BE2C (cell line): ENCODE measurements around the gene MMP7.

ENCODE experiments used
- DNase-seq: peaks from one replicate; pipeline ENCODE4 v3.0.0-alpha.2; 2020
- H3K27me3 ChIP-seq: fragments of 250-450 bp; sonication (Bioruptor Pico); 2 replicates; pipeline ENCODE4 v1.5.1; 2020; ENCODE audit warnings: mild to moderate bottlenecking
- H3K36me3 ChIP-seq: fragments of 250-450 bp; sonication (Bioruptor Pico); 2 replicates; pipeline ENCODE4 v1.5.1; 2020; ENCODE audit warnings: mild to moderate bottlenecking
- H3K4me1 ChIP-seq: fragments of 250-450 bp; sonication (Bioruptor Pico); 2 replicates; pipeline ENCODE4 v1.5.1; 2020
- H3K4me3 ChIP-seq: 2 replicates; pipeline ENCODE4 v1.5.1; 2011; ENCODE audit warnings: low read depth, low read length
- H3K9me3 ChIP-seq: fragments of 250-450 bp; sonication (Bioruptor Pico); 2 replicates; pipeline ENCODE4 v1.5.1; 2020
- TF ChIP-seq, protein P1 (sequence below): IDR thresholded peaks from 2 replicates; pipeline ENCODE4 v1.5.1; 2012; ENCODE audit warnings: mild to moderate bottlenecking, low read depth, low read length

MMP7 gene

DNA sequence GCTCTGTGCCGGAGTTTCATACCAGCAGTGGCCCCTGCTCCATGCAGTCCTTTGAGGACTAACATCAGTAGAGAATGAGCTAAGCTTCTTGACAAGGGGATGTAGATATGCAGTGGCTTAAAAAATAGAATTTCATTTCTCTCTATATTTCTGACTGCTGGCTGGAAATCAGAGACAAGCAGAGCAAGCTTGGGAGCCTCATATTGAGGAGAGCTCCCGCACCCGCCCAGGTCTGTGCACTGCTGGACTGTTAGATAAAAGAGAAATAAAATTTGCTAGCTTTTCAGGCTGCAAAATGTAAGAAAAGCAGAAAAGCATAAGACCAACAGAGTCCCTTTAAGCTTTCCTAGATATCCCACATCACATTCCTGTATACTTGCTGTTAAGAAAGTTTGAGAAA lies 31.4 kb downstream of the MMP7 start:
- no peak overlapping the region for H3K4me3 ChIP-seq
- TF ChIP-seq, protein P1, sequence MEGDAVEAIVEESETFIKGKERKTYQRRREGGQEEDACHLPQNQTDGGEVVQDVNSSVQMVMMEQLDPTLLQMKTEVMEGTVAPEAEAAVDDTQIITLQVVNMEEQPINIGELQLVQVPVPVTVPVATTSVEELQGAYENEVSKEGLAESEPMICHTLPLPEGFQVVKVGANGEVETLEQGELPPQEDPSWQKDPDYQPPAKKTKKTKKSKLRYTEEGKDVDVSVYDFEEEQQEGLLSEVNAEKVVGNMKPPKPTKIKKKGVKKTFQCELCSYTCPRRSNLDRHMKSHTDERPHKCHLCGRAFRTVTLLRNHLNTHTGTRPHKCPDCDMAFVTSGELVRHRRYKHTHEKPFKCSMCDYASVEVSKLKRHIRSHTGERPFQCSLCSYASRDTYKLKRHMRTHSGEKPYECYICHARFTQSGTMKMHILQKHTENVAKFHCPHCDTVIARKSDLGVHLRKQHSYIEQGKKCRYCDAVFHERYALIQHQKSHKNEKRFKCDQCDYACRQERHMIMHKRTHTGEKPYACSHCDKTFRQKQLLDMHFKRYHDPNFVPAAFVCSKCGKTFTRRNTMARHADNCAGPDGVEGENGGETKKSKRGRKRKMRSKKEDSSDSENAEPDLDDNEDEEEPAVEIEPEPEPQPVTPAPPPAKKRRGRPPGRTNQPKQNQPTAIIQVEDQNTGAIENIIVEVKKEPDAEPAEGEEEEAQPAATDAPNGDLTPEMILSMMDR, result no peak
- no peaks in the 10 kb centered on the region for H3K36me3 ChIP-seq
- no peaks in the 10 kb centered on the region for H3K9me3 ChIP-seq
- no peaks in the 10 kb centered on the region for H3K4me1 ChIP-seq
- no peak for DNase-seq
- peaks cover 8% of the 10 kb centered on the region for H3K27me3 ChIP-seq

DNA sequence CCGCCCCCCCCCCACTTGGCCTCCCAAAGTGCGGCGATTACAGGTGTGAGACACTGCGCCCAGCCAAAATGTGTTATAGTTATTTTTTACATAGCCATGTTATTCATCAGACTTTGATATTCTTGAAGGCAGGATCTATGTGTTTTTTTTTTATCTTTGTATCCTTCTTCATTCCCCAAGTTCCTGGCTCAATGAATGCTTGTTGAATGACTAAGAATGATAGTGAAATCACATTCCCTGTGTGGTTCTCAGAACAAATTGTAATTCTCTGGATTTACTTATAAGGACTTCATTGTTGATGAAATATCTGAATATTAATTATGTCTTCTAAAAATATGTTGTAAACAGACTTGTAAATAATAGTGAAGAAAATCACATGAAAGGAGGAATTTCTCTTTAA lies 33.5 kb downstream of the MMP7 start:
- no peak for DNase-seq
- no peaks in the 10 kb centered on the region for H3K4me1 ChIP-seq
- no peaks in the 10 kb centered on the region for H3K9me3 ChIP-seq
- no peaks in the 10 kb centered on the region for H3K36me3 ChIP-seq
- no peak overlapping the region for H3K4me3 ChIP-seq
- TF ChIP-seq, protein P1, result no peak
- H3K27me3 ChIP-seq, result peaks cover 3% of the 10 kb centered on the region

DNA sequence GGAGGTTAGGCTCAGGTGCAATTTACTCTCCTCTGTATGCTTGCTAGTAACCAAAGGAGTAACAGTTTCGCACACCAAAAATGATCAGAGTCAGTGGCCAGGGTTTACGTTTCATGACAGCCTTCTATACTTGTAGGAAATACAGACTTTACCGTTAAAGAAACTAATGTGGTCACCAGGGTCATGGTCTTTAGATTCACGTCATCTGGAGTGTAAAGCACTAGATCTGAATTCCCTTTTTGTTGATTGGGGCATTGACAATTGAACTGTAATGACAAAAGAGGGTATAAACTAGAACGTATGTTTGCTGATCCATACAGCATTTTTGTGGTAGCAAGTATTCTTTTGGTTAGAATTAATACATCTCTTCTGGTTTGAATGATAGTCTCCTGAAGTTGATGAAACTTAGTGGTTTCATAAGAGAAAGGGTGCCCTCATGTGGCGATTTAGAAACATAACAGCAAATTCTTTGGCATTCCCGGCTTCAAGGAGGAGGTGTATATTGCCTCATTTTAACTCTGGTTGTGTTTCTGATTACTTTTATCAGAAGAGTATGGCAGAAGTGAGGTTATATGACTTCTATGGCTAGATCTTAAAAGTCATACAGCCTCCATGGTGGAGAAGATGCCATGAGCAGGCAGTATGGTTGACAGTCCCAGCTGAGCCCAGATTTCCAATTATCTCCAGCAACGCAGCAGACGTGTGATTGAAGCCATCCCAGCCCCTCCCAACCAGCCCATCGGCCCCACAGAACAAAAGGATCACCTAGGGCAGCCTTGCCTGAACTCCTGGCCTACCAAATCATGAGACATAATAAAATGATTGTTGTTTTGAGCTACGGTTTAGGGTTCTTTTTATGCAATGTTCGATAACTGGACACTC lies 35.1 kb downstream of the MMP7 start:
- TF ChIP-seq, protein P1, result peak; percentile 73
- H3K4me3 ChIP-seq, result no peak overlapping the region
- H3K9me3 ChIP-seq, result no peaks in the 10 kb centered on the region
- no peaks in the 10 kb centered on the region for H3K36me3 ChIP-seq
- H3K27me3 ChIP-seq, result peaks cover 3% of the 10 kb centered on the region
- H3K4me1 ChIP-seq, result no peaks in the 10 kb centered on the region
- DNase-seq, result peak; percentile 39

DNA sequence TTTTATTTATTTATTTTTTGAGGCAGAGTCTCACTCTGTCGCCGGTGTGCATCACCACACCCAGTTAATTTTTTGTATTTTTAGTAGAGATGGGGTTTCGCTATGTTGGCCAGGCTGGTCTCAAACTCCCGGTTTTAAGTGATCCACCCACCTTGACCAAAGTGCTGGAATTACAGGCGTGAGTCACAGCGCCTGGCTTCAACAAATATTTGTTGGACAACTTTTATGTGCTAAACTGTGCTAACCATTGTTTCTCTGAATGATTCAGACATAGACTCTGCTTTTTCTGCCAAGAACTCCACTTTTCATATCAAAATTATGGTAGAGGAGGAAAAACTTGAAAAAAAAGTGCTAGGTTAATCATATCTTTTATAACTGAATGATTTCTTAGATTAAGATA lies 36.3 kb downstream of the MMP7 start:
- Histone ChIP-seq H3K9me3 (no peaks in the 10 kb centered on the region), H3K4me3 (no peak overlapping the region), H3K36me3 (no peaks in the 10 kb centered on the region), H3K27me3 (peaks cover 3% of the 10 kb centered on the region), H3K4me1 (no peaks in the 10 kb centered on the region)
- TF ChIP-seq, protein P1, result no peak
- DNase-seq, result no peak

DNA sequence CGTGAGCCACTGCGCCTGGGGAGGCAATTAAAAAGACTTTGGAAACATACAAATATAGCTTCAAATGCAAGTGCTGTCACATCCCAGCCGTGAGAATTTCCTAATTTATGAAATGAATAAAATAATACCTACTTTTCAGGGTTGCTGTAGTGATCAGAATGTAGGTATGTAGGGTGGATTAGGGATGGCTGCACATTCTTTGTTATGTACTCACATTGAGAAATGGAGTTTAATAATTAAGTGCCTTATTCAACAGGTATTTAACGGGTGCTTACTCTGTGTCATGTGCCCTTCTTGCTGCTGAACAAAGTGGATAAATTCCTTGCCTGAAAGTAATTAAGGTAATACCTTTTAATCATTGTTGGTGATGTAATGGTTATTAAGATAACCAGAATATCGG lies 37.0 kb downstream of the MMP7 start:
- H3K4me1 ChIP-seq, result no peaks in the 10 kb centered on the region
- no peaks in the 10 kb centered on the region for H3K9me3 ChIP-seq
- H3K27me3 ChIP-seq, result peaks cover 3% of the 10 kb centered on the region
- H3K36me3 ChIP-seq, result no peaks in the 10 kb centered on the region
- TF ChIP-seq, protein P1, result no peak
- DNase-seq, result no peak
- no peak overlapping the region for H3K4me3 ChIP-seq

DNA sequence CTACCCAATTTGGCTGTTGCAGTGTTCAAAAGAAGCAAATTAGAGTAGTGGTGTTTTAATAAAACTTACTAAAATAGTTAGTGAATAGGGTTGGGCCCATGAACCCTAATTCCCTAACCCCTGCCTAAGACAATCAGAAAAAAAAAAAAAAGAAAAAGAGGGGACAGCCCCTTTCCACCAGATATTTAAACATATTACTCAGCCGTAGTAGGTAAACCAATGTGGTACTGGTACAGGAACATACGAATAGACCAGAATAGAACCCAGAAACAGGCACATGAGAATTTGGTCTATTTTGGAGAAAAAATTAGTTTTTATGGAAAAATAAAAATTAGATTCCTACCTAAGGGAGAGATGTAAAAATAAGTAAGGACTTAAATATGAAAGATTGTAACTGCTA lies 38.6 kb downstream of the MMP7 start:
- Histone ChIP-seq H3K27me3 (peaks cover 3% of the 10 kb centered on the region), H3K9me3 (no peaks in the 10 kb centered on the region), H3K36me3 (no peaks in the 10 kb centered on the region), H3K4me1 (no peaks in the 10 kb centered on the region), H3K4me3 (no peak overlapping the region)
- TF ChIP-seq, protein P1, result no peak
- DNase-seq, result no peak
